K562 (cell line): ENCODE data around the gene NDST4. TPM values are rescaled to one million over a fixed set of nuclear protein-coding genes. Genes with fewer than 3 reads are reported as not detected.

Experiments used
- ATAC-seq: fragments of 200-7000 bp; cut with Tn5 transposase; 3 replicates; pipeline ENCODE4 v1.9.1; 2020; ENCODE audit warnings: moderate library complexity
- BruUV-seq: library from RNA; stranded (reverse); fragments of 400-500 nt; replicated peaks from 2 replicates; lab custom pipeline; 2021; lab: Mats Ljungman, UMichigan
- CTCF ChIA-PET: fragments of 300-600 bp; formaldehyde crosslinking; extraction: SDS; loops from one replicate; lab custom pipeline; 2021; ENCODE audit warnings: low intra/inter-chr PET ratio; lab: Yijun Ruan, JAX
- POLR2A ChIA-PET: fragments of 300-600, 350-650 bp; sonication (Branson Sonifier 250); formaldehyde crosslinking; extraction: SDS; loops from one replicate; lab custom pipeline; 2021; ENCODE audit warnings: antibody characterized with exemption, inconsistent platforms; lab: Yijun Ruan, JAX
- DNase-seq, 4 experiments: peaks; one replicate each; pipeline versions ENCODE4 v3.0.0 to v3.0.0-alpha.2; 2011 to 2018; ENCODE audit warnings: low spot score in 3 of 4, mixed read lengths in 3 of 4; ENCODE audit errors: extremely low read depth in 1 of 4
- FAIRE-seq: peaks from 2 replicates; lab custom pipeline; 2011; peaks lifted over from hg19 to GRCh38; lab: Jason Lieb, UNC
- H2AFZ ChIP-seq: 2 replicates; pipeline ENCODE4 v1.6.0; 2011; ENCODE audit warnings: low read depth, low read length, control low read depth, inconsistent platforms
- H3K27ac ChIP-seq: fragments of 200-600 bp; 3 replicates; pipeline ENCODE4 v1.8.0; 2011; ENCODE audit warnings: low read depth, mild to moderate bottlenecking, control low read depth, inconsistent platforms, low read length, moderate library complexity, mixed read lengths; ENCODE audit errors: extremely low read depth
- H3K27me3 ChIP-seq, 2 experiments: fragments of 300-600 bp in 1 of 2; 2 replicates in 1 of 2; 3 replicates in 1 of 2; pipeline versions ENCODE4 v1.6.0 to v1.8.0; 2011; ENCODE audit warnings: inconsistent platforms in 2 of 2, low read length in 2 of 2, mild to moderate bottlenecking in 1 of 2, mixed read lengths in 1 of 2, moderate library complexity in 1 of 2; ENCODE audit not compliant: control insufficient read depth in 2 of 2, insufficient read depth in 2 of 2
- H3K36me3 ChIP-seq: fragments of 300-600 bp; 3 replicates; pipeline ENCODE4 v1.8.0; 2011; ENCODE audit warnings: mild to moderate bottlenecking, low read length, inconsistent platforms; ENCODE audit not compliant: control insufficient read depth, insufficient read depth
- H3K4me1 ChIP-seq, 2 experiments: fragments of 200-600 bp in 1 of 2; replicated peaks in 1 of 2; 2 replicates in 1 of 2; 3 replicates in 1 of 2; pipeline versions ENCODE4 v1.5.1 to v1.8.0; 2011; ENCODE audit warnings: inconsistent platforms in 2 of 2, low read length in 2 of 2, mild to moderate bottlenecking in 1 of 2, mixed read lengths in 1 of 2, moderate library complexity in 1 of 2; ENCODE audit not compliant: control insufficient read depth in 2 of 2, insufficient read depth in 2 of 2
- H3K4me2 ChIP-seq: 2 replicates; pipeline ENCODE4 v1.6.1; 2011; ENCODE audit warnings: low read length, control low read depth, inconsistent platforms, mixed read lengths; ENCODE audit not compliant: insufficient read depth
- H3K4me3 ChIP-seq: fragments of 200-600 bp; sonication (generic), shearing (Covaris generic); 2 replicates; pipeline ENCODE4 v1.5.1; 2016; ENCODE audit warnings: control low read depth, inconsistent platforms
- H3K79me2 ChIP-seq: fragments of 200-600 bp; 3 replicates; pipeline ENCODE4 v1.8.0; 2011; ENCODE audit warnings: low read length, inconsistent platforms; ENCODE audit not compliant: control insufficient read depth, insufficient read depth
- H3K9ac ChIP-seq, 2 experiments: 2 replicates each; pipeline versions ENCODE4 v1.6.0 to v1.6.1; 2011; ENCODE audit warnings: low read depth in 2 of 2, low read length in 2 of 2, control low read depth in 1 of 2, inconsistent platforms in 1 of 2, mild to moderate bottlenecking in 1 of 2, mixed read lengths in 1 of 2; ENCODE audit not compliant: insufficient read depth in 1 of 2
- H3K9me1 ChIP-seq: one replicate; pipeline ENCODE4 v1.6.0; 2011; ENCODE audit warnings: inconsistent platforms, mild to moderate bottlenecking, low read length, moderate library complexity; ENCODE audit not compliant: control insufficient read depth, insufficient read depth
- H3K9me3 ChIP-seq: replicated peaks from 2 replicates; pipeline ENCODE4 v1.5.1; 2011; ENCODE audit warnings: low read depth, low read length, inconsistent platforms; ENCODE audit not compliant: control insufficient read depth, insufficient read depth
- H4K20me1 ChIP-seq: replicated peaks from 2 replicates; pipeline ENCODE4 v1.6.1; 2011; ENCODE audit warnings: low read length, inconsistent platforms, mixed read lengths; ENCODE audit not compliant: control insufficient read depth, insufficient read depth
- CCAR2 ChIP-seq: fragments of 200-400 bp; formaldehyde crosslinking; IDR thresholded peaks from 2 replicates; pipeline ENCODE4 v1.6.1; 2017; ENCODE audit warnings: mild to moderate bottlenecking, low read depth, low read length
- HIVEP1 ChIP-seq: fragments of 250-450 bp; sonication (Bioruptor Pico); IDR thresholded peaks from 2 replicates; pipeline ENCODE4 v1.4.0; 2020; ENCODE audit warnings: mild to moderate bottlenecking
- JUNB ChIP-seq: fragments of 450-650 bp; formaldehyde crosslinking; conservative IDR thresholded peaks from 2 replicates; pipeline ENCODE4 v1.4.0; 2020; ENCODE audit warnings: mild to moderate bottlenecking
- KDM2B ChIP-seq: fragments of 250-450 bp; sonication (Bioruptor Pico); IDR thresholded peaks from 2 replicates; pipeline ENCODE4 v1.8.0; 2021; ENCODE audit warnings: mild to moderate bottlenecking, moderate library complexity
- MTA3 ChIP-seq: fragments of 450-650 bp; formaldehyde crosslinking; IDR thresholded peaks from 2 replicates; pipeline ENCODE4 v1.6.1; 2017; ENCODE audit warnings: mild to moderate bottlenecking, borderline replicate concordance
- PHF8 ChIP-seq: fragments of 200-600 bp; sonication (generic); IDR thresholded peaks from 2 replicates; pipeline ENCODE4 v1.6.1; 2012; ENCODE audit warnings: mixed run types, mild to moderate bottlenecking, inconsistent platforms, low read length, moderate library complexity, borderline replicate concordance
- POLR3A ChIP-seq: IDR thresholded peaks from 2 replicates; pipeline ENCODE4 v1.6.1; 2011; ENCODE audit warnings: borderline replicate concordance, mild to moderate bottlenecking, moderate library complexity; ENCODE audit not compliant: insufficient read length, insufficient read depth; ENCODE audit errors: extremely low read depth
- RBM17 ChIP-seq: fragments of 200-400 bp; formaldehyde crosslinking; IDR thresholded peaks from 2 replicates; pipeline ENCODE4 v1.6.1; 2017; ENCODE audit warnings: low read depth, mild to moderate bottlenecking, low read length, borderline replicate concordance
- RBM25 ChIP-seq: fragments of 200-400 bp; formaldehyde crosslinking; IDR thresholded peaks from 2 replicates; pipeline ENCODE4 v1.6.1; 2018; ENCODE audit warnings: low read length, low read depth, moderate library complexity; ENCODE audit not compliant: severe bottlenecking
- SLC30A9 ChIP-seq: fragments of 250-450 bp; sonication (Bioruptor Pico); IDR thresholded peaks from 2 replicates; pipeline ENCODE4 v1.8.0; 2022; ENCODE audit warnings: mild to moderate bottlenecking, moderate library complexity
- THAP12 ChIP-seq: fragments of 250-450 bp; sonication (Bioruptor Pico); IDR thresholded peaks from 2 replicates; pipeline ENCODE4 v1.9.0; 2021; ENCODE audit warnings: mild to moderate bottlenecking, inconsistent platforms
- ZNF398 ChIP-seq: fragments of 250-450 bp; sonication (Bioruptor Pico); IDR thresholded peaks from 2 replicates; pipeline ENCODE4 v1.8.0; 2021; ENCODE audit warnings: moderate library complexity, mild to moderate bottlenecking, inconsistent platforms
- ZNF609 ChIP-seq: sonication (generic); formaldehyde crosslinking; IDR thresholded peaks from 2 replicates; pipeline ENCODE4 v1.8.1; 2023; ENCODE audit warnings: missing genetic modification reagents, mild to moderate bottlenecking, borderline replicate concordance
- WGBS: fragments of 100-300 bp; shearing (Covaris generic); methylation state at CpG from one replicate; pipeline ENCODE4 v1.1.6; 2016; ENCODE audit warnings: low coverage, mixed read lengths; ENCODE audit not compliant: insufficient coverage; ENCODE audit errors: missing lambda C conversion rate; 5-methylcytosine and 5-hydroxymethylcytosine counted together
- in situ Hi-C: fragments of 300-500 bp; cut with MboI; formaldehyde crosslinking; loops from 4 replicates; pipeline ENCODE4 v1.15.0; 2018; ENCODE audit warnings: inconsistent platforms, mixed read lengths
- intact Hi-C: fragments of 100-400 bp; cut with micrococcal nuclease; formaldehyde crosslinking; loops from 2 replicates; pipeline ENCODE4 v1.14.2; 2022
- polyA plus RNA-seq, 8 experiments: library from polyadenylated mRNA; depleted of rRNA in 4 of 8; stranded (reverse) in 5 of 8; unstranded in 3 of 8; fragments of >200 nt; fragmentation: Nextera tagmentation in 2 of 8; fragmentation: Illumina TruSeq in 1 of 8; extraction: Ambion mirVana in 2 of 8; extraction: Trizol in 1 of 8; gene quantifications; 2 replicates each; pipeline versions ENCODE4 v1.2.1 to v1.2.3, GENCODE V29; 2011 to 2014; ENCODE audit warnings: inconsistent platforms in 1 of 8, missing spikeins in 1 of 8
- total RNA-seq, 7 experiments: library from RNA; depleted of rRNA in 6 of 7; stranded (reverse); fragments of >200 nt in 6 of 7; fragmentation: Illumina TruSeq in 2 of 7; extraction: Trizol in 2 of 7; gene quantifications; 2 replicates each; pipeline versions ENCODE4 v1.2.1 to v1.2.3, GENCODE V29; 2011 to 2021; ENCODE audit warnings: low replicate concordance in 1 of 7

NDST4 gene
- total and polyA plus RNA-seq, 9 of the 15 experiments (the other 6 are each of a cell fraction or from before 2014, with no cell fraction given) = not detected

GRCh38 chr4:114997576-114998247 lies 115.7 kb downstream of the NDST4 start:
- DNase-seq = no peak
- FAIRE-seq = no peak
- Histone ChIP-seq H2AFZ (no peak overlapping the region), H3K27me3 (no peaks in the 10 kb centered on the region), H3K9me1 (no peaks in the 10 kb centered on the region), H3K4me3 (no peak overlapping the region), H3K4me2 (no peak overlapping the region), H3K4me1 (no peaks in the 10 kb centered on the region), H4K20me1 (no peaks in the 10 kb centered on the region), H3K9ac (no peak overlapping the region), H3K36me3 (no peaks in the 10 kb centered on the region), H3K79me2 (no peaks in the 10 kb centered on the region), H3K27ac (no peak overlapping the region), H3K9me3 (no peaks in the 10 kb centered on the region)
- intact Hi-C loops = no loop called here
- CTCF ChIA-PET = no interaction called here
- no TSS peak for BruUV-seq
- 6% methylated on average over 2 of the region's 2 CpGs for WGBS
- POLR2A ChIA-PET = no interaction called here
- in situ Hi-C loops = no loop called here
- no peak for ATAC-seq
- TF ChIP-seq THAP12 (no peak), RBM17 (no peak), PHF8 (no peak), ZNF398 (CRISPR knock-in tag) (no peak), ZNF609 (no peak), KDM2B (CRISPR knock-in tag) (no peak), HIVEP1 (CRISPR knock-in tag) (no peak), MTA3 (no peak), SLC30A9 (CRISPR knock-in tag) (no peak), CCAR2 (no peak), JUNB (CRISPR knock-in tag) (no peak), POLR3A (no peak), RBM25 (no peak)
